HPDE6-E6E7 (cell line): ENCODE measurements around the gene UBASH3B.

Experiments
- DNase-seq: peaks from one replicate; pipeline ENCODE4 v3.0.0; 2011; ENCODE audit warnings: missing footprints; ENCODE audit errors: extremely low spot score

Gene UBASH3B

GRCh38 chr11:122782222-122782621 is 126.7 kb downstream of the UBASH3B start:
- DNase-seq: no peak

DNA sequence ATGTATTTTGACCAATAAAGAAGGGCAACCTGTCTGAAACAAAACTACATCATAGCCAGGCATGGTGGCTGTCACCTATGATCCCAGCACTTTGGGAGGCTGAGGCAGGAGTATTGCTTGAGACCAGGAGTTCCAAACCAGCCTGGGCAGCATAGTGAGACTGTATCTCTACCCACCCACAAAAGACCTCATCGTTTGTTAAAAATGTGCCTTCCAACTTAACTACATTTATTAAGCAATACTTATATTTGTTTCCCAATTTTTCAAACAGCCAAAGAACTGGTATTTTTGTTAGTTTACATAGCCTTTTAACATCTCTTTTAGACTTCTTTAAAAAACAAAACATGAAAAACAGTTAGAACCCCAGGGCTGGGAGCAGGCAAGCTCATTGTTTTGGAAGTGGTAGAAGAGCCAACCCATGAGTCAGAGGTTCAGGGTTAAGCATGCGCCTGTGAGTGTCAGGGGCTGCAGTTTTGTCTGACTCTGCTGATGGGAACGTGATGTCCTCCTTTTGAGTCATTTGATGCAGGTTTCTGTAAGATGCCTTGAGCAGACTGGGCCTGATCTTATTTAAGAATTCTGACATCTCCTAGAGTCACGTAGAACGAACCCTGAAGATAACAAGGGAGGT is 128.9 kb downstream of the UBASH3B start:
- DNase-seq: peak; percentile 65

DNA sequence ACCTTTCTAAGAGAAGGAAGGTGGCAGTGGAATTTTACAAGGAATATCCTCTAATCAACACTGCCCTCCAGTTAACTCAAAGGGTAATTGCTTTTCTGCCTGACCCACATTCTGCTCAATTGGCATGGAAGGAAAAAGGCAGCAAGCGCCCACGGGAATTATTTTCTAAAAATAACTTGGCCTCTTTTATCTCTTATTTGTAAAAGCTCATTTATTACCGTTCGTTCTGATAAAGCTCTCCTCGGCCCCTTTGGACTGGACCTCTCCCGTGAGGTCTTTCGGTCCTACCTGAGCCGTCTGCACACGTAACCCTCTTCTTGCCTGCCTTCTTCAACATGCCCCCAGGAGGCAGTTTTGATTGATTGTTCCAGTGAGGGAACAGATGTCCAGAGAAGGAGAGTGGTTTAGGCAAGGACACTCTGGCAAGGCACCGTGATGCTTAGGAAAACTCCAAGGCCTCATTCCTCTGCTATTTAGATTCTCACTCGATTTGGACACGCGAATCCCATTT is 129.6 kb downstream of the UBASH3B start:
- DNase-seq: no peak

- DNase-seq: no peak
These were observed 131.4 kb downstream of the UBASH3B start for GRCh38 chr11:122786896-122787295.

DNA sequence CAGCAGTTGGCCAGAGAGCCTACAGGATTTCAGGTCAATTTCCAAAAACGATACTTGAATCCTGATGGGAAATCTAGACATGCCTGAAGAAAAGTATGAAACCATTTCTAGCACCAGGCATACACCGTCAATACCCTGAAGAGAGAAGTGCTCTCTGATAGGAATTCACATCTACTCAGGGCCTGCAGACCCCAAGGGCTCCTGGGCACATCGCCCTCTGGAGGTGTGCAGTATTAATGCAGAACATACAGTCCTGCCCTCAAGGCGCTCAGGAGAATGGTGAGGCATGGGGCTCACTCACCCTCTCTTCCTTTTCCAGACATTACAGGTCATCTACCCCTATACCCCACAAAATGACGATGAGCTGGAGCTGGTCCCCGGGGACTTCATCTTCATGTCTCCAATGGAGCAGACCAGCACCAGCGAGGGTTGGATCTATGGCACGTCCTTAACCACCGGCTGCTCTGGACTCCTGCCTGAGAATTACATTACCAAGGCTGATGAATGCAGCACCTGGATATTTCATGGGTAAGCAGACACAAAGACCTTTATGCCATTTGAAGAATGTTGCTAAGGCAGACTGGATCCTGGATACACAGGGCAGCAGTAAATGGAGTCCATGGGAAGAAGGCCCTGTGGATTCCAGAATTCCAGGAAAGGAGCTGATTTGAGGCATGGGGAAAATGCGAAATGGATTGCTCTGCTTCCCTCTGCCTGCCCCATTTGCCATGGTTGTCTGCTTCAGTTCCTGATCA is 133.4 kb downstream of the UBASH3B start:
- no peak for DNase-seq

- no peak for DNase-seq
These were observed 134.4 kb downstream of the UBASH3B start for GRCh38 chr11:122789907-122790306.

GRCh38 chr11:122791411-122791810 is 135.9 kb downstream of the UBASH3B start:
- DNase-seq: no peak

DNA sequence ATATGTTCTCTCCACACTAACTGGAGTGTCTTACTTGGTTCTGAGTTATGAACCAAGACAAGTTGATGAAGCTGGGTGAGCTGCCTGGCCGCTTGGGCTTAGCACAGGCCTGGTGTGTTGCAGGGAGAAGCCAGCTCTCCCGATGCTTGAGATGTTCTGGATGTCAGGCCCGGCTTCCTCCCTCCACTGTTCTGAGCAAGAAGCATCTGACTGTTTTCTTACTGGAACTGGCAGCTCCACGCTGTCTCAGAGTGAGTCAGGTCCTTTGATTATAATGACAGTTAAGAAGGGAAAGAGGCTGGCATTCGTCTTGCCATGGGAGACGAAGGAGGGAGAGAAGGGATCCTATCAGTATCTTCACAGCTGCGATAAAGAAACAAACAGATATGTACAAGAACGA is 136.3 kb downstream of the UBASH3B start:
- no peak for DNase-seq

GRCh38 chr11:122793515-122793914 is 138.0 kb downstream of the UBASH3B start:
- DNase-seq: no peak

DNA sequence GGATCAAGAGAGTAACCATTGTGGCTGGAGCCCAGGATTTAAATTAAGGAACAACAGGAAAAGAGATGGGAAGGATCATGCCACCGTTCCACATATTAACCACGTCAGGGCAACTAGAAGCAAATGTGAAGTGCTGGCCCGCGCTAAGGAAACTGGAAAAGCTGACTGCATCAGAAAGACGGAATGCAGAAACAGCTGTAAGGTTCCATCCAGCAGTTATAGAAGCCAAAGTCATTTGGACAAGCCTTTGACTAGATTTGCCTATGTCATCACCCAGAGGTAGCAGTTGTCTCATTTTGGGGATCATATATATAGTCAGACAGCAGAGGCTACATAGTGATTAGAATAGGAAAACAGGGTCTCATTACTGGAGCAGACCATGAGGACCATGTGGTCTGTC is 139.8 kb downstream of the UBASH3B start:
- DNase-seq: no peak

- DNase-seq: no peak
These were observed 140.7 kb downstream of the UBASH3B start for GRCh38 chr11:122796128-122796717.

- no peak for DNase-seq
These were observed 142.1 kb downstream of the UBASH3B start for GRCh38 chr11:122797651-122798050.

- DNase-seq: no peak
These were observed 144.0 kb downstream of the UBASH3B start for GRCh38 chr11:122799406-122800105.

- DNase-seq: no peak
These were observed 147.4 kb downstream of the UBASH3B start for GRCh38 chr11:122802876-122803275.

DNA sequence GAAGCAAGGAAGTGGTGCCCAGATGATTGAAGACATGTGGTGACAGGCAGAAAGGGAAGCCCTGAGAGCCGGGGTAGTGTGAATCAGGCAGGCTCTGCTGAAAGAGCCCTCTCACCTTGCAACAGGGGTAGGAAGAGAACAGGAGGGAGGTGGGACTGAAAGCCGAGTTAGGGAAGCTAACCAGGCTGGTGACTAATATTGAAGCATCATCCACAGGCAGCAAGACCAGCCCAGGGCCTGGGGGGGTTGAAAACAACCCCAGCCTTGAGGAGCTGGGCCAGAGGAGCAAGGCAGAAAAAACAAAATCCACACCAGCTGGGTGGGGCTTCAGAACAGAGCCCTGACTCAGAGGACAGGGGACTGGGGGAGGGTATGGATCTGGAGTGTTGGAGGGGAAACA is 147.8 kb downstream of the UBASH3B start:
- peak; percentile 98 for DNase-seq

DNA sequence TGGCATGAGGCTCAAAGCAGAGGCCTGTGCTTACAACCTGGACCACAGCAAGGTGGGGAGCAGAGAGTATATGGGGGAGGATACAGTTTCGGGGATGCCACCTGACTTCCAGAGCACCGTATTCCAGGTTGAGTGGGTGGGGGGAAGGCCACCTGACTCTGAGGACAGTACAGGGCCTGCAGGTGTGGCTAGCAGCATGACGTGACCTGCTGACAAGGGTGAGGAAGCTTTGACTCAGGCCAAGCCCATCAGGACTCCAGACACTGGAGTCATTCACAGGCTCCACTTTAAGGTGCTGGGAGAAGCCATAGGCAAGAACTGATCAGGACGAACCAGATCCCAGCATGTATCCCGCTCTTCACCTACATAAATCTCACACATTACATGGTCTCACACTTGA is 148.2 kb downstream of the UBASH3B start:
- peak; percentile 85 for DNase-seq

DNA sequence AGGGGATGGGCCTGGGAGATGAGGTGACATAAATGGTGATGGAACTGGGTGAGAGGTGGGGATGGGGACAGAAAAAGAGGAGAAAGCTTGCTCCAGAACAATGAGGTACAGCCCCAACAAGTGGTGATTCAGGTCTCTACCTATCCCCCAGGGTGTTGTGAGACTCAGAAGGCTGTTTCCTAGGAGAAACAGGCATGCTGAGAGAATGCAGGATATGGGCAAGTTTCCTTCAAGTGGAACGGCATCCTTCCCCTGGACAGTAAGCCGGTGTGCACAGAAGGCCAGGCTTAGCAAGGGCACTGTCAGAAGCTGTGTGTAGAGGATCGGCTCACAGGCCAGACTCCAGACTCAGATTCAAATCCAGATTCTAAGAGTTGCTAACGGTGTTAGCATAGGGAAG is 148.6 kb downstream of the UBASH3B start:
- DNase-seq: peak; percentile 93

DNA sequence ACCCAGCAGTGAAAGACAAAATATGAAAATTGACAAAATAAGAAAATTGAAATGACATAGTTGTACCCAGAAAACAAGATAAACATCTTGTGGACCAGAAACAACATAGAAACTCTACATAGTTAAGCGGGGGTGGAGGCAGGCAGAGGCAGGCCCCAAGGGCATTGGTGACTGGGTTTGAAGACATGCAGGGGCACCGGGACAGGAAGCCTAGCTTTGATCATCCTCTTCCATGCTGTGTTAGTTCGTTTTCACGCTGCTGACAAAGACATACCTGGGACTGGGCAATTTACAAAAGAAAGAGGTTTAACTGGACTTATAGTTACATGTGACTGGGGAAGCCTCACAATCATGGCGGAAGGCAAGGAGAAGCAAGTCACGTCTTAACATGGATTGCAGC is 149.3 kb downstream of the UBASH3B start:
- DNase-seq: peak; percentile 77

DNA sequence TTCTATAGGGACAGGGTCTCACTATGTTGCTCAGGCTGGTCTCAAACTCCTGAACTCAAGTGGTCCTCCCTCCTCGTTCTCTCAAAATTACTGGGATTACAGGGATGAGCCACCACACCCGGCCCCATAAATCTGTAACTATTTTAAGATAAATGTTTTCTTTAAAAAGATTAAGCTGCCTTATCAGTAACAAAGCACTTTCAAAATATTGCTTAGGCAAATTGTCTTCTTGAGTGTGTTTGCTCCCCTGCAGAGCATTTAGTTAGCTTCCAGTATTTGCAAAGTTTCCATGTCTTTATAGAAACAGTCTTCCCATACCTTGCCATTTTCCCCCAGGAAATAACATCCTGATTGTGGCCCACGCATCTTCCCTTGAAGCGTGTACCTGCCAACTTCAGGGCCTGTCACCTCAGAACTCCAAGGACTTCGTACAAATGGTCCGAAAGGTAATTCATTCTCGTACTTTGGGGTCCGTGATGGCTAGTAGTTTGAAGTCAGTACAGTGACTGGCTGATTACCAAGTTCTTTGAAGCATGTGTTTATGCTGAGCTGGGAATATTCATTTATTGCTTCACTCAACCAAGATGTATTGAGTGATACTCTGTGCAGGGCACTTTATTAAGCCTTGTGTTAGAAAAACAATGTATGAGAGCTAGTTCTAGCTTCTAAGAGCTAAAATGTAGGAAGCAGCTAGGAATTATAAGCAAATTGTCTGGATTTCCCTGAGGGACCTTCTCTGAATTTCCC is 152.4 kb downstream of the UBASH3B start:
- no peak for DNase-seq

DNA sequence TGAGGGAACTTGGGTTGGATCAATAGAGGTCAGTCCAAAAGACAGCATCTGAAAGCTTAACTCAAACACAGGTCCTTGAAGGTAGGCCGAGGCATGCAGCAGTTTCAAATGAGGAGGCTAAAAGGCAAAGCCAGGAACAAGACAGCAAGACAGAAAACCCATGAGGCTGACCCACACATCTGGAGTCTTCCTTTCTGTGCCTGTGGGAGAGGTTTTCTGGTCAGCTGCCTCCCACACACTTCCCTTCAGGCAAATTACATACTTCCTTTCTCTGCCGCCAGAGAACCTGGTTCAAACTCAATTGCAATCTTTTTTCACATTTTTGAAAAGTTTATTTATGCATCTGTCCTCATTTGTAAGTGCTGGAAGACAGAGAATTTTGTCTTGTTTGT is 153.0 kb downstream of the UBASH3B start:
- DNase-seq: no peak

DNA sequence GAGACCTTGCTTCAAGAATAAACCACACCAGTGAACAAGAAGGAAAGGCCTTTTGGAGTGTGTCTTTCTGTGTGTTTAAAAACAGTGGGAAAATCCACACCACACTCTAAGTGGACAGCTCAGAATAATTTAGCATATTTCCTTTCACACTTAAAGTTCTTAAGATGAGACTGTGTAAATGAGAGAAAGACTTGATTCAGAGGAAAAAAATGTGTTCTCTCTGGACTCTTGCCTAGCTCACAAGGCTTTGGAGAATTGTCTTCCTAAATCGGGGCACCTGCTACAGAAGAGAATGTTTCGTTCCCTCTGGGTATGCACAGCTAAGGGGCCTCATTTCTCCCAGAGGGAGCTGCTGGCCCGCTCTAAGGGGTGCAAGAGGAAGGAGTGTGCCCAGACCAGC is 154.3 kb downstream of the UBASH3B start:
- no peak for DNase-seq

GRCh38 chr11:122811721-122812120 is 156.2 kb downstream of the UBASH3B start:
- no peak for DNase-seq
